Breast epithelium (tissue), 4 donors: Measurements from ENCODE around the gene ATXN3. TPM values are rescaled to one million over a fixed set of nuclear protein-coding genes. Genes with fewer than 3 reads are reported as not detected.

Experiments
- DNase-seq, 2 donors: peaks; one replicate each; pipeline ENCODE4 v3.0.0-alpha.2; 2019; ENCODE audit warnings: low spot score in 2 of 2
- H3K27ac ChIP-seq, 2 donors: fragments of 200-600 bp; sonication (generic) in 1 of 2; one replicate each; pipeline ENCODE4 v1.5.1; 2016 to 2019; ENCODE audit warnings: mild to moderate bottlenecking in 1 of 2
- H3K27me3 ChIP-seq, 2 donors: fragments of 200-600 bp; sonication (generic) in 1 of 2; one replicate each; pipeline versions ENCODE4 v1.5.1 to v1.6.0; 2017 to 2019; ENCODE audit warnings: control low read depth in 1 of 2, mild to moderate bottlenecking in 1 of 2
- H3K36me3 ChIP-seq: fragments of 200-600 bp; one replicate; pipeline ENCODE4 v1.5.1; 2019
- H3K4me1 ChIP-seq, 2 donors: fragments of 200-600 bp; sonication (generic); one replicate each; pipeline ENCODE4 v1.5.1; 2016 to 2019; ENCODE audit warnings: control low read depth in 1 of 2
- H3K4me3 ChIP-seq, 3 donors: fragments of 200-600 bp; sonication (generic); 1 replicate in 2 of 3; 2 replicates in 1 of 3; pipeline ENCODE4 v1.5.1; 2016 to 2019; ENCODE audit warnings: mild to moderate bottlenecking in 3 of 3, moderate library complexity in 2 of 3
- H3K9me3 ChIP-seq, 2 donors: fragments of 200-600 bp; sonication (generic) in 1 of 2; one replicate each; pipeline ENCODE4 v1.5.1; 2016 to 2019; ENCODE audit warnings: control low read depth in 1 of 2
- CTCF ChIP-seq, 3 donors: fragments of 450-650 bp; IDR thresholded peaks; one replicate each; pipeline ENCODE4 v1.5.1; 2016 to 2017; ENCODE audit warnings: antibody characterized with exemption in 3 of 3, mild to moderate bottlenecking in 3 of 3, moderate library complexity in 3 of 3
- POLR2A ChIP-seq: fragments of 450-650 bp; IDR thresholded peaks from one replicate; pipeline ENCODE4 v1.6.1; 2016; ENCODE audit warnings: antibody characterized with exemption, mild to moderate bottlenecking, moderate library complexity
- POLR2AphosphoS5 ChIP-seq, 3 donors: sonication (generic); formaldehyde crosslinking; IDR thresholded peaks; one replicate each; pipeline ENCODE4 v1.6.1; 2017; ENCODE audit warnings: antibody characterized with exemption in 3 of 3
- intact Hi-C: fragments of 100-400 bp; cut with DNase I; formaldehyde crosslinking; loops from one replicate; pipeline ENCODE4 v1.15.1; 2023; ENCODE audit warnings: low total_unique reads
- total RNA-seq, 3 donors: library from RNA; depleted of rRNA; stranded (reverse); fragments of >200 nt; gene quantifications; one replicate each; pipeline ENCODE4 v1.1.0, GENCODE V29; 2016

The ATXN3 gene
- total RNA-seq, 3 donors from 2014 or later: 36.2 to 46.7 (median 36.7) TPM

GRCh38 chr14:92009604-92010003 lies 96.8 kb downstream of the ATXN3 start:
- no peaks in the 10 kb centered on the region for H3K9me3 ChIP-seq
- TF ChIP-seq POLR2A (no peak), CTCF (IDR thresholded peaks at IDR 0.05) (no peak), POLR2AphosphoS5 (IDR thresholded peaks at IDR 0.05) (no peak)
- H3K4me3 ChIP-seq: no peak overlapping the region
- no peak overlapping the region for H3K27ac ChIP-seq
- peaks cover 9% of the 10 kb centered on the region for H3K36me3 ChIP-seq
- H3K27me3 ChIP-seq: no peaks in the 10 kb centered on the region
- intact Hi-C loops: no loop called here
- no peaks in the 10 kb centered on the region for H3K4me1 ChIP-seq
- DNase-seq: no peak

Other genes with a start within 250 kb of the ATXN3 start
- gene TC2N, start 239.0 kb downstream of the ATXN3 start, total RNA-seq: 100 to 1,000 TPM in 2 of 3 donors, 10 to 100 TPM in 1; 36.6 to 169 (median 166) TPM
- gene FBLN5, start 158.9 kb downstream of the ATXN3 start, total RNA-seq: 100 to 1,000 TPM in 1 of 3 donors, 10 to 100 TPM in 2; 81.8 to 171 (median 83.2) TPM
- 10 to 100 TPM; 39.7 to 64.1 (median 41.1) TPM for gene TRIP11, start 66.5 kb downstream of the ATXN3 start, total RNA-seq
- gene NDUFB1, start 15.1 kb upstream of the ATXN3 start, total RNA-seq: 100 to 1,000 TPM; 211 to 256 (median 225) TPM
- 10 to 100 TPM; 20.0 to 38.2 (median 34.9) TPM for gene CPSF2, start 15.4 kb upstream of the ATXN3 start, total RNA-seq
- gene SLC24A4, start 216.6 kb upstream of the ATXN3 start, total RNA-seq: under 1 TPM in 2 of 3 donors, not detected in 1; 0.15 to 0.96 TPM